Ovary (tissue), 9 donors: ENCODE data around the gene ENOX1. TPM values are rescaled to one million over a fixed set of nuclear protein-coding genes. Genes with fewer than 3 reads are reported as not detected.

Source experiments
- DNase-seq, 5 donors: peaks; one replicate each; pipeline ENCODE4 v3.0.0-alpha.2; 2019 to 2020
- H3K27ac ChIP-seq, 2 donors: fragments of 200-600 bp; one replicate each; pipeline versions ENCODE4 v1.5.1 to v1.8.0; 2019 to 2022
- H3K27me3 ChIP-seq: fragments of 200-600 bp; one replicate; pipeline ENCODE4 v1.8.0; 2022
- H3K36me3 ChIP-seq: fragments of 200-600 bp; sonication (generic); one replicate; pipeline ENCODE4 v1.5.1; 2019
- H3K4me1 ChIP-seq: one replicate; pipeline ENCODE4 v1.8.1; 2013; ENCODE audit warnings: mild to moderate bottlenecking, moderate library complexity; ENCODE audit not compliant: insufficient read depth
- H3K4me3 ChIP-seq: fragments of 200-600 bp; sonication (generic); one replicate; pipeline ENCODE4 v1.5.1; 2017
- H3K9me3 ChIP-seq, 2 donors: fragments of 200-600 bp in 1 of 2; sonication (generic) in 1 of 2; one replicate each; pipeline versions ENCODE4 v1.5.1 to v1.8.1; 2013 to 2019; ENCODE audit warnings: mild to moderate bottlenecking in 1 of 2, moderate library complexity in 1 of 2
- EP300 ChIP-seq: sonication (generic); formaldehyde crosslinking; IDR thresholded peaks from one replicate; pipeline ENCODE4 v1.6.1; 2017; ENCODE audit warnings: antibody characterized with exemption
- POLR2A ChIP-seq: fragments of 450-650 bp; IDR thresholded peaks from one replicate; pipeline ENCODE4 v1.6.1; 2017; ENCODE audit warnings: antibody characterized with exemption, mild to moderate bottlenecking, moderate library complexity
- WGBS, 3 donors: extraction: QIAGEN DNeasy Blood & Tissue Kit in 1 of 3; methylation state at CpG; one replicate each; pipeline versions ENCODE4 v1.1.5 to v1.1.7; 2013 to 2017; 5-methylcytosine and 5-hydroxymethylcytosine counted together
- intact Hi-C, 4 donors: fragments of 100-400 bp; cut with DNase I; formaldehyde crosslinking; loops; one replicate each; pipeline versions ENCODE4 v1.11.0 to v1.15.1; 2022 to 2023
- polyA plus RNA-seq, 2 donors: library from polyadenylated mRNA; stranded (reverse); fragments of 200-250 nt in 1 of 2; fragments of 350-450 nt in 1 of 2; fragmentation: Illumina TruSeq in 1 of 2; extraction: RNeasy Lipid Tissue Mini Kit (QIAGEN cat#74804) in 1 of 2; gene quantifications; one replicate each; pipeline ENCODE4 v1.2.3, GENCODE V29; 2013 to 2014
- total RNA-seq, 7 donors: library from RNA; depleted of rRNA in 2 of 7; stranded (reverse); fragments of >200 nt in 2 of 7; fragmentation: NEBNext Ultra II Directional in 3 of 7; extraction: Animal tissue kit (Norgen Biotek cat#: 25700) in 3 of 7; gene quantifications; one replicate each; pipeline versions ENCODE4 v1.1.0 to v1.2.4, GENCODE V29; 2016 to 2023
- TF ChIP-seq, protein P1 (sequence below), 3 donors: fragments of 450-650 bp in 2 of 3; fragments of 200-600 bp in 1 of 3; IDR thresholded peaks; one replicate each; pipeline versions ENCODE4 v1.5.1 to v1.8.0; 2016 to 2022; ENCODE audit warnings: antibody characterized with exemption in 3 of 3, mild to moderate bottlenecking in 1 of 3
- donor health status: DM: no; HTN: no; CAD: no; lungs with moderate emphysema.
- donor health status: DM: no; HTN: no; CAD: no.
- donor health status: Bipolar disorder and iron deficiency.
- donor health status: DM: yes; HTN: yes; CAD: no.
- donor health status: DM: no; HTN: no; CAD: no.
- donor health status: DM: yes; HTN: yes; CAD: no.

ENOX1 gene
- total and polyA plus RNA-seq, 9 donors: 3.6 to 17.5 (median 7.8) TPM

DNA sequence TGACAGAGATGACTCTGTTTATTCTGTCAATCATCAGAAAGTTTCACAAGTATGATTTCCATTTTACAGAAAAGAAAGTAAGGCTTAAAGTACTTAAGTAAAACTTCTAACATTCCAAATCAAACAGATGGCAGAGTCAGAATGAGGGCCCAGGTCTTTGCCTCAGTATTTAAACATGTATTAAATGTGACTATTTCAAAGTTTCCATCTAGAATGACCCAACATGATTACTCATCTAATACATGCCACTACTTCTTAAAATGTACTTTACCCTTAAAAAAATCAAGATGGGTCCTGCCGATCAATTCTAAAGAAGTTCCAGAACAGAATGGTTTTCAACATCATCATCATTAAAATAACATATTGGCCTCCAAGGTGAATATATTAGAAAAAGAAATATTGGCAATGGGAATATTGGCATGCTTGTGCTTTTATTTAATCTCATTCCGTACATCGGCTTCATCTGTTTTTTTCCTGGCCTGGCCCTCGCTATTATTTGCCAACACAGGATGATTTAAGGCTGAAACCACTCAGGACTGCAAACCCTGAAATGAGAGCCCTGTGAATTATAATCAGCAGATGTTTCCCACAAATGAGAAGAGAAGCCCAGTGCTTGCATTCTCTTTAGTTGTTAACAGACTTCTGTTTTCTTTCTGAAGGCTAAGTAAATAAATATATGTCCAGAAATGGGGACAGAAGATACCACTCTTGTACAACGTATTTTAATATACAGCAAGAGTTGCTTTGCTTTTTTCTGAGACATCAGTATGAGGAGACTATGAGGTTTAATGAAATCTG is 423.4 kb downstream of the ENOX1 start:
- Histone ChIP-seq H3K9me3 (no peaks in the 10 kb centered on the region), H3K4me3 (no peak overlapping the region), H3K36me3 (no peaks in the 10 kb centered on the region), H3K27me3 (no peaks in the 10 kb centered on the region), H3K4me1 (no peaks in the 10 kb centered on the region), H3K27ac (no peak overlapping the region)
- 40 to 61% (median 60%) methylated on average over 5 of the region's 5 CpGs for WGBS, 3 donors
- no peak for TF ChIP-seq EP300
- TF ChIP-seq, protein P1, sequence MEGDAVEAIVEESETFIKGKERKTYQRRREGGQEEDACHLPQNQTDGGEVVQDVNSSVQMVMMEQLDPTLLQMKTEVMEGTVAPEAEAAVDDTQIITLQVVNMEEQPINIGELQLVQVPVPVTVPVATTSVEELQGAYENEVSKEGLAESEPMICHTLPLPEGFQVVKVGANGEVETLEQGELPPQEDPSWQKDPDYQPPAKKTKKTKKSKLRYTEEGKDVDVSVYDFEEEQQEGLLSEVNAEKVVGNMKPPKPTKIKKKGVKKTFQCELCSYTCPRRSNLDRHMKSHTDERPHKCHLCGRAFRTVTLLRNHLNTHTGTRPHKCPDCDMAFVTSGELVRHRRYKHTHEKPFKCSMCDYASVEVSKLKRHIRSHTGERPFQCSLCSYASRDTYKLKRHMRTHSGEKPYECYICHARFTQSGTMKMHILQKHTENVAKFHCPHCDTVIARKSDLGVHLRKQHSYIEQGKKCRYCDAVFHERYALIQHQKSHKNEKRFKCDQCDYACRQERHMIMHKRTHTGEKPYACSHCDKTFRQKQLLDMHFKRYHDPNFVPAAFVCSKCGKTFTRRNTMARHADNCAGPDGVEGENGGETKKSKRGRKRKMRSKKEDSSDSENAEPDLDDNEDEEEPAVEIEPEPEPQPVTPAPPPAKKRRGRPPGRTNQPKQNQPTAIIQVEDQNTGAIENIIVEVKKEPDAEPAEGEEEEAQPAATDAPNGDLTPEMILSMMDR (IDR thresholded peaks at IDR 0.05): no peak
- no peak for DNase-seq
- intact Hi-C loops: no loop called here

DNA sequence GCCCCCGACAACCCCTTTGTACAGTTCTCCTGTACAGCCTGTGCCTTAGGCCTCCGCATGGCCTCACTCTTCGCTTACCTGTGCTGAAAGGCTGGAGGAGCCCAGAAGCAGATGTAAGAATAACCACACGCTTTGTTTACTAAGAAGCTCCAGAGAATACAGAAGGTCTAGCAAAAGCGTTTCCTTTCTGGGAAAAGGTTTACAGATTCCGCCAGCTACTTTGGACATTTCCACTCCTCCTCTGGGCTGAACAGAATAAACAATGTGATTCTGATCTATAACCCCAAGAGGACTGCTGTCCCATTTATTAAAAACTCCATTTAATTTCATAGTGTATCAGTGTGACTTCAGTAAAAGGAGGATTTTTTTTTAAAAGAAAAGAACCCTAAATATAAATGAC is 424.2 kb downstream of the ENOX1 start:
- 96 to 97% (median 97%) methylated on average over 6 of the region's 6 CpGs for WGBS, 3 donors
- Histone ChIP-seq H3K4me3 (no peak overlapping the region), H3K9me3 (no peaks in the 10 kb centered on the region), H3K4me1 (peaks cover 5% of the 10 kb centered on the region), H3K27me3 (no peaks in the 10 kb centered on the region), H3K36me3 (no peaks in the 10 kb centered on the region), H3K27ac (no peak overlapping the region)
- intact Hi-C loops: no loop called here
- no peak for TF ChIP-seq EP300
- no peak for DNase-seq

DNA sequence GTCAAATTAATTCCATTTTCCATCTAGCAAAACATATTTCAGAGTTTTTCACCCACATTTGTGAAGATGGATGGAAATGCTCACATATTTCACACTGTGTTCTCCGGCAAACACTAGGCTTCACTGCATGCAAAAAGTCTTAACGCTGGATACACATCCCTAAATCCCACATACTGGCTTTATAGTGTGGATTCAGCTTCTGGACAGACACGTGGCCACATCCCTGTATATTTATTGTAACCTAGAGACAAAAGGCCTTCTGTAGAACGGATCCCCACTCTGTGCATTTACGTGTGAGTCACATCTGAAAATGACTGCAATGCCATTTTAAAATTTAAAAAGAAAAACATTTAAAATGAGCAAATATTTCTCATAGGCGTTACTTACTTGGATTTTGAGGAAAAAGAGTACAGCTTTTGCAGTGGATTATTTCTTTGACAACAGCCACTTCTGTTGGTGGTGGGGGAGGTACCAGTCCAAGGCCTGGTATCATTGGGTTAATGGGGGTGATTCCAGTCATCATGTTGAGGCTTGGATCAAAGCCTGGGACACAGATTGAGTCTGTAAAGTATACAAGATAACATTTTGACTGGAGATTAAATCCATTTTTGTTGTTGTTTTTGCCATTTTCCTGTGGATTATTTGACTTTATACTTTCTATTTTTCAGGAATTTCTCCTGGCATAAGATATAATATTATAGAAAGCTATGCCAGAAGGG is 425.7 kb downstream of the ENOX1 start:
- no peaks in the 10 kb centered on the region for H3K27me3 ChIP-seq
- intact Hi-C loops: no loop called here
- H3K36me3 ChIP-seq: no peaks in the 10 kb centered on the region
- peaks cover 10% of the 10 kb centered on the region for H3K4me1 ChIP-seq
- TF ChIP-seq, protein P1 (IDR thresholded peaks at IDR 0.05): no peak
- TF ChIP-seq POLR2A (no peak), EP300 (no peak)
- H3K9me3 ChIP-seq: no peaks in the 10 kb centered on the region
- no peak overlapping the region for H3K27ac ChIP-seq
- no peak for DNase-seq
- WGBS, 3 donors: 58 to 71% (median 68%) methylated on average over 6 of the region's 6 CpGs
- no peak overlapping the region for H3K4me3 ChIP-seq

DNA sequence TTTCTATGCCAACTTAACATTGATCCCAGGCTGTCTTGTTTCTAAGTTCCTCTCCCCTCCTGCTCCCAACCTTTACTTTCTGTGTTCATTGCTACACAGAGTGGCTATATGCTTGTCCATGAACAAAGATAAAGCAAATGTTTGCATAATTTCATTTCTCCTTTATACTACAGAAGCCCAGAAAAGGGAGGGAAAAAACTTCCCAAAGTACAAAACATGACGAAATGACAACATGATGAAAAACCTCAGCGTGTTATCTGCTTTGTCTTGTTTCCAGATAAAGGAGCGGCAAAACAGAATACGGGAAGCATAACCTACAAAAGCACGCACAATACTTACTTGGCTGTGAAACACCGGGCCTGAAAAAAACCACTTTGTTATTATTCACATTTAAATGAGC is 426.6 kb downstream of the ENOX1 start:
- 25 to 46% (median 29%) methylated on average over 6 of the region's 6 CpGs for WGBS, 3 donors
- H3K9me3 ChIP-seq: no peaks in the 10 kb centered on the region
- no peak overlapping the region for H3K4me3 ChIP-seq
- H3K27ac ChIP-seq: no peak overlapping the region
- DNase-seq: no peak
- H3K27me3 ChIP-seq: no peaks in the 10 kb centered on the region
- no peaks in the 10 kb centered on the region for H3K36me3 ChIP-seq
- TF ChIP-seq POLR2A: no peak
- TF ChIP-seq, protein P1 (IDR thresholded peaks at IDR 0.05): no peak
- no peak for TF ChIP-seq EP300
- H3K4me1 ChIP-seq: peaks cover 10% of the 10 kb centered on the region
- intact Hi-C loops: no loop called here

DNA sequence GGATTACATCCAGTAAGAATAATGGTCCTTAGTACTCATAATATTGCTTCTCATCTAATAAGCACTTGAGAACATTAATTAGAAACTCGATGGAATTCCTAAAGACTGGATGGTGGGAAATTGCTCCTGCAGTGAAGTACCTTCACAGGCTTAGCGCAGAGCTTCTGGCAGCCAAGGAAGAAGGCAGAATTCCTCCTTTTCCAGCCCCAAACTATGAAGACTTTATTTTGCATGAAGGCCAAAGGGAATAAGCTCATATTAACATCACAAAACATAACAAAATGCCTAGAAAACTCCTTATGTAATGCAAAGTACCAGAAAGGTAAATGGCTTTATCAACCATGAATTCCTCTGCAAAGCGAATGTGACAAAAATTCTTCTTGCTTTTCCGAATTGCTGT is 427.2 kb downstream of the ENOX1 start:
- TF ChIP-seq, protein P1 (IDR thresholded peaks at IDR 0.05): no peak
- no peak for TF ChIP-seq EP300
- no peak for TF ChIP-seq POLR2A
- 94% methylated on average over 4 of the region's 4 CpGs for WGBS, 3 donors

More for the DNA sequence above, 427.2 kb downstream of the ENOX1 start:
- Histone ChIP-seq H3K27me3 (no peaks in the 10 kb centered on the region), H3K27ac (no peak overlapping the region), H3K9me3 (no peaks in the 10 kb centered on the region), H3K4me3 (no peak overlapping the region), H3K4me1 (peaks cover 10% of the 10 kb centered on the region), H3K36me3 (no peaks in the 10 kb centered on the region)
- no peak for DNase-seq
- intact Hi-C loops: no loop called here
